Measurements from ENCODE around the gene PSMG4.

- TF ChIP-seq POLR2A (IDR thresholded peaks at IDR 0.05; ENCODE audit: low read length) (no peak), GATA1 (IDR thresholded peaks at IDR 0.05; ENCODE audit: low read depth, low read length) (no peak)
These were observed 15.2 kb downstream of the PSMG4 start for GRCh38 chr6:3273707-3274521.

Measured in erythroblast (primary cell).